Loucy (cell line): ENCODE results near the gene MYO1E.

ENCODE experiments used
- H2AFZ ChIP-seq: fragments of 200-600 bp; sonication (generic); 2 replicates; pipeline ENCODE4 v1.6.0; 2016; ENCODE audit warnings: antibody characterized with exemption, mild to moderate bottlenecking, low read length, moderate library complexity
- H3F3A ChIP-seq: fragments of 200-600 bp; 2 replicates; pipeline ENCODE4 v1.6.0; 2016; ENCODE audit warnings: antibody characterized with exemption, low read depth, mild to moderate bottlenecking
- H3K27me3 ChIP-seq: fragments of 200-600 bp; sonication (generic); 2 replicates; pipeline ENCODE4 v1.6.1; 2014; ENCODE audit warnings: low read length, mild to moderate bottlenecking; ENCODE audit not compliant: insufficient read depth, poor library complexity, severe bottlenecking
- H3K36me3 ChIP-seq: fragments of 200-600 bp; sonication (generic); 2 replicates; pipeline ENCODE4 v1.6.1; 2016; ENCODE audit warnings: low read length; ENCODE audit not compliant: insufficient read depth
- H3K4me1 ChIP-seq: fragments of 200-600 bp; sonication (generic); 2 replicates; pipeline ENCODE4 v1.5.1; 2014; ENCODE audit warnings: low read length, mild to moderate bottlenecking; ENCODE audit not compliant: insufficient read depth, poor library complexity, severe bottlenecking
- H3K4me2 ChIP-seq: fragments of 200-600 bp; sonication (generic); 2 replicates; pipeline ENCODE4 v1.6.0; 2014; ENCODE audit warnings: antibody characterized with exemption, low read length, low read depth, mild to moderate bottlenecking; ENCODE audit not compliant: poor library complexity, severe bottlenecking
- H3K4me3 ChIP-seq: fragments of 200-600 bp; sonication (generic); 2 replicates; pipeline ENCODE4 v1.5.1; 2014; ENCODE audit warnings: low read length, mild to moderate bottlenecking, mixed read lengths; ENCODE audit not compliant: poor library complexity, severe bottlenecking
- H3K79me2 ChIP-seq: fragments of 200-600 bp; sonication (generic); 2 replicates; pipeline ENCODE4 v1.6.1; 2014; ENCODE audit warnings: low read length; ENCODE audit not compliant: insufficient read depth
- H3K9ac ChIP-seq: fragments of 200-600 bp; sonication (generic); 2 replicates; pipeline ENCODE4 v1.6.0; 2014; ENCODE audit warnings: mild to moderate bottlenecking, low read depth, low read length, moderate library complexity; ENCODE audit not compliant: poor library complexity, severe bottlenecking
- H3K9me2 ChIP-seq: fragments of 200-600 bp; sonication (generic); replicated peaks from 2 replicates; pipeline ENCODE4 v1.6.1; 2016; ENCODE audit warnings: low read depth, low read length, mixed read lengths
- H3K9me3 ChIP-seq: fragments of 200-600 bp; sonication (generic); 2 replicates; pipeline ENCODE4 v1.6.1; 2014; ENCODE audit warnings: mild to moderate bottlenecking, antibody characterized with exemption, low read length, low read depth; ENCODE audit not compliant: insufficient read depth
- H4K20me1 ChIP-seq: fragments of 200-600 bp; sonication (generic); 2 replicates; pipeline ENCODE4 v1.6.0; 2014; ENCODE audit warnings: antibody characterized with exemption, low read length, mild to moderate bottlenecking; ENCODE audit not compliant: insufficient read depth, poor library complexity, severe bottlenecking
- CTCF ChIP-seq: fragments of 200-600 bp; sonication (generic); conservative IDR thresholded peaks from 2 replicates; pipeline ENCODE4 v1.5.1; 2014; ENCODE audit warnings: mild to moderate bottlenecking, antibody characterized with exemption, low read length
- EZH2phosphoT487 ChIP-seq: fragments of 200-600 bp; IDR thresholded peaks from 2 replicates; pipeline ENCODE4 v1.6.1; 2018; ENCODE audit warnings: antibody characterized with exemption, mild to moderate bottlenecking, moderate library complexity, borderline replicate concordance

MYO1E gene

DNA sequence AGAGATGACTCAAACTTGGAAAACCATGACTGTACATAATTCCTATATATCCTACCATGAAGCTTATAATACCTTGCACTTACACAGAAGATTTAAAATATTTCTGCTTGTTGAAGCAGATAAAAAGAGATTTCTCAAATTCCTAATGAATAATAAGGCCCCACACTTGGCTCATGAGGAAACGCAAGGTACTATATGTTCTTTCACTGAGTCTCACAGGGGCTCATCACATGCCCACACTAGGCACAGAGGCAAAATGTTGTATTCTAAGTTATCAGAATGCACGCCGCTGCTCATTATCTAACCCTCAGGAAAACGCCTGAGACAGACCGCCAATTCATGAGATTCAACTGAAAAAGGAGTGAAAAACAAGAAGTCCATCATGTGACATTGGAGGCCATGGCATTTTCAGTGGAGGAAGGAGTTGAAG is 5.6 kb downstream of the MYO1E start:
- no peaks in the 10 kb centered on the region for H3K36me3 ChIP-seq
- H2AFZ ChIP-seq = no peak overlapping the region
- no peaks in the 10 kb centered on the region for H3K27me3 ChIP-seq
- H3K4me3 ChIP-seq = no peak overlapping the region
- no peaks in the 10 kb centered on the region for H3K9me2 ChIP-seq
- no peaks in the 10 kb centered on the region for H3K9me3 ChIP-seq
- H3K9ac ChIP-seq = no peak overlapping the region
- no peaks in the 10 kb centered on the region for H3K79me2 ChIP-seq
- no peaks in the 10 kb centered on the region for H4K20me1 ChIP-seq
- no peaks in the 10 kb centered on the region for H3F3A ChIP-seq
- H3K4me1 ChIP-seq = no peaks in the 10 kb centered on the region
- H3K4me2 ChIP-seq = no peak overlapping the region
- TF ChIP-seq CTCF = no peak
- no peak for TF ChIP-seq EZH2phosphoT487

DNA sequence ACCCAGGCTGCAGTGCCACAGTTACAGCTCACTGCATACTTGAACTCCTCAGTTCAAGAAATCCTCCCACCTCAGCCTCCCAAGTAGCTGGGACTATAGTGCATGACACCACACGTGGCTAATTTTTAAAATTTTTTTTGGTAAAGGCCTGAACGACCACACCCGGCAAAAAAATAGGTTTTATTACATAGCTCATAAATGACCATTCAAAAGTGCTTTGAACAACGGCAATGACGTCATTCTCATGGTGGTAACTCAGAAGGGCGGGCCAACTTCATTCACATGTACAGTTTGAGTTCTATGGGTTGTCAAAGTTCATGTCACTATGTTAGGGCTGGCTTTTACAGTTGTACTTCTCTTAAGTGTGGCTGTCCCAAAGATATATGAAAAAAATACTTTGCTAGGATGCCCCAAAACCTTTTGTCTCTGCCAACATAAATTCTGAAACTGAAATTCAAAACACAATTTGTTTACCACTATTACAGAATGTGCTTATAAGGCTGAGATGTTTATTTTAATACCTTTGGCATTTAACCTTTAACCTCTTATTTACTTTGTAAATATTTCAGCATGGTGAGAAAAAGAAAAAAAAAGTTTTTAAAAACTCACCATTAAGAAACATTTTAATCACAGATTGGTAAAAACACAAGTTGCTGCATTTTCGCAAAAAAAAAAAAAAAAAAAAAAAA is 6.2 kb downstream of the MYO1E start:
- Histone ChIP-seq H3K27me3 (no peaks in the 10 kb centered on the region), H3K9me3 (no peaks in the 10 kb centered on the region), H3F3A (no peaks in the 10 kb centered on the region), H3K9me2 (no peaks in the 10 kb centered on the region), H3K36me3 (no peaks in the 10 kb centered on the region), H3K4me3 (no peak overlapping the region), H3K4me2 (no peak overlapping the region), H3K4me1 (no peaks in the 10 kb centered on the region), H3K79me2 (no peaks in the 10 kb centered on the region), H3K9ac (no peak overlapping the region), H4K20me1 (no peaks in the 10 kb centered on the region), H2AFZ (no peak overlapping the region)
- TF ChIP-seq EZH2phosphoT487 = no peak
- TF ChIP-seq CTCF = no peak

DNA sequence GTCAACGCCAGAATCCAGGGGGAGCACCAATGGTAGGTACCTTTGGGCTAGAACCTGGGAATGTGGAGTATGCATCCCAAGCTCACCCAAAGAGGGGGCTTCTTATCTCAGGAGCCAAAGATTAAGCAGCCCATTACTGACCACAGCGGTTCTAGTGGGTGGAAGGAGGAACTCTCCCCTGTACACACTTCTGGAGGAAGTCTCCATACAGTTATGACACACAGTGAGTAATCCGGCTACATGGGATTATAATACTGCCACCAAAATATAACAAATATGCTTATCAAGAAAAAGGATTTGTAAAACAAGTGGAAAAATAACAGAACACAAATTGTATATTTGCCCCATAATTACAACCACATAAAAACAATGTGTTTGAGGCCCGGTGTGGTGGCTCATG is 8.4 kb downstream of the MYO1E start:
- H3K4me2 ChIP-seq = no peak overlapping the region

More for the DNA sequence above, 8.4 kb downstream of the MYO1E start:
- Histone ChIP-seq H3F3A (no peaks in the 10 kb centered on the region), H3K27me3 (no peaks in the 10 kb centered on the region), H3K9me2 (no peaks in the 10 kb centered on the region), H3K4me3 (no peak overlapping the region), H3K9me3 (no peaks in the 10 kb centered on the region), H2AFZ (no peak overlapping the region), H4K20me1 (no peaks in the 10 kb centered on the region), H3K4me1 (no peaks in the 10 kb centered on the region), H3K9ac (no peak overlapping the region), H3K36me3 (no peaks in the 10 kb centered on the region), H3K79me2 (no peaks in the 10 kb centered on the region)
- TF ChIP-seq EZH2phosphoT487 (no peak), CTCF (no peak)
